ENCODE results near the gene EFHC1. TPM values are rescaled to one million over a fixed set of nuclear protein-coding genes. Genes with fewer than 3 reads are reported as not detected.

Gene EFHC1
- total RNA-seq, 1 experiment from 2014 or later, result 12.4 TPM

DNA sequence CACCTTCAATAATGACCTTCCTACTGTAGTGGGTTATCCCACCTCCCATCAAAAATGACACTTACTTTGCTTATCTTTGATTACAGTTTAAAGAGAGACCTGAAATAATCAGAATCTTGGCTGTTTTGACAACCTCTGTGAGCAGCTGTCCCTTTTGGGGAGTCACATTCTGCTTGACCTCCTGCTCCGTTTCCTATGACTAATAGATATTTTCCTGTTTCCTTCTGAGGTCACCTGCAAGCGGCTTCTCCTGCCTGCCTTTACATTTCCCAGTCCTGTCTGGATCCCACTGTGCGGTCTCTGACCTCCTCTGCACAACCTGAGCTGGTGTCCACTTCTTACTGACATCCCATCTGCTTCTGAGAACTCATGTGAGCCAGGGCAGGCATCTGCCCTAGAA, 102.5 kb downstream of the EFHC1 start:
- ChIA-PET POLR2A (no interaction called here), RAD21 (ENCODE audit: low non-redundant PET in 1 of 2, low total read pairs in 2 of 2, uncharacterized antibody in 2 of 2, unreplicated experiment in 2 of 2) (no interaction called here), CTCF (no interaction called here)
- peaks cover 5% of the 10 kb centered on the region; the same call in 1 of the 2 replicates for H3K79me2 ChIP-seq (ENCODE audit: insufficient read depth, low read length)
- no peaks in the 10 kb centered on the region for H4K20me1 ChIP-seq (ENCODE audit: insufficient read depth)
- peaks cover 32 to 40% of the 10 kb centered on the region in 2 experiments for H3K4me1 ChIP-seq (ENCODE audit: control insufficient read depth in 1 of 2, insufficient read depth in 2 of 2, low read length in 2 of 2)
- H3K9me3 ChIP-seq (ENCODE audit: control insufficient read depth in 1 of 2, insufficient read depth in 1 of 2, low read depth in 1 of 2, low read length in 2 of 2), result no peaks in the 10 kb centered on the region
- 0 out of 2 replicates have a peak overlapping the region, but pooled peaks have one; percentile 14 for H3K9ac ChIP-seq (ENCODE audit: low read length)
- no TSS peak for BruUV-seq (replicated peaks)
- DNase-seq (ENCODE audit: low read depth, low spot score) (no peak), ATAC-seq (peak; percentile 28; the same call in 1 of the 2 replicates)
- H3K4me2 ChIP-seq (ENCODE audit: low read length), result peak overlapping the region; percentile 52
- 0 out of 2 replicates have a peak, but pooled peaks cover 2% of the 10 kb centered on the region for H3K9me2 ChIP-seq (ENCODE audit: insufficient read depth)
- no peaks in the 10 kb centered on the region for H3K27me3 ChIP-seq (ENCODE audit: insufficient read depth, low read length)
- TF ChIP-seq SP1 (IDR thresholded peaks at IDR 0.05; ENCODE audit: low read depth) (no peak), CEBPB (IDR thresholded peaks at IDR 0.05; ENCODE audit: low read depth) (no peak), EGR1 (IDR thresholded peaks at IDR 0.05; ENCODE audit: low read depth) (no peak), TCF7L2 (IDR thresholded peaks at IDR 0.05; ENCODE audit: borderline replicate concordance, extremely low read depth, insufficient read depth, insufficient read length) (no peak), JUND (IDR thresholded peaks at IDR 0.05) (no peak), POLR2A (IDR thresholded peaks at IDR 0.05; ENCODE audit: borderline replicate concordance, extremely low read depth, insufficient read depth, insufficient read length) (no peak), CBX3 (IDR thresholded peaks at IDR 0.05; ENCODE audit: low read depth) (no peak), RAD21 (IDR thresholded peaks at IDR 0.05; ENCODE audit: low read depth) (no peak), YY1 (IDR thresholded peaks at IDR 0.05; ENCODE audit: extremely low read depth, insufficient replicate concordance, low read depth, low read length) (no peak), FOSL1 (IDR thresholded peaks at IDR 0.05; ENCODE audit: low read depth) (no peak)
- TF ChIP-seq, protein P1, sequence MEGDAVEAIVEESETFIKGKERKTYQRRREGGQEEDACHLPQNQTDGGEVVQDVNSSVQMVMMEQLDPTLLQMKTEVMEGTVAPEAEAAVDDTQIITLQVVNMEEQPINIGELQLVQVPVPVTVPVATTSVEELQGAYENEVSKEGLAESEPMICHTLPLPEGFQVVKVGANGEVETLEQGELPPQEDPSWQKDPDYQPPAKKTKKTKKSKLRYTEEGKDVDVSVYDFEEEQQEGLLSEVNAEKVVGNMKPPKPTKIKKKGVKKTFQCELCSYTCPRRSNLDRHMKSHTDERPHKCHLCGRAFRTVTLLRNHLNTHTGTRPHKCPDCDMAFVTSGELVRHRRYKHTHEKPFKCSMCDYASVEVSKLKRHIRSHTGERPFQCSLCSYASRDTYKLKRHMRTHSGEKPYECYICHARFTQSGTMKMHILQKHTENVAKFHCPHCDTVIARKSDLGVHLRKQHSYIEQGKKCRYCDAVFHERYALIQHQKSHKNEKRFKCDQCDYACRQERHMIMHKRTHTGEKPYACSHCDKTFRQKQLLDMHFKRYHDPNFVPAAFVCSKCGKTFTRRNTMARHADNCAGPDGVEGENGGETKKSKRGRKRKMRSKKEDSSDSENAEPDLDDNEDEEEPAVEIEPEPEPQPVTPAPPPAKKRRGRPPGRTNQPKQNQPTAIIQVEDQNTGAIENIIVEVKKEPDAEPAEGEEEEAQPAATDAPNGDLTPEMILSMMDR (IDR thresholded peaks at IDR 0.05 in 2 of 3, conservative IDR thresholded peaks at IDR 0.05 in 1 of 3; ENCODE audit: borderline replicate concordance in 1 of 3, insufficient read depth in 1 of 3, low read depth in 2 of 3, low read length in 2 of 3), result no peak
- TF ChIP-seq, protein P2, sequence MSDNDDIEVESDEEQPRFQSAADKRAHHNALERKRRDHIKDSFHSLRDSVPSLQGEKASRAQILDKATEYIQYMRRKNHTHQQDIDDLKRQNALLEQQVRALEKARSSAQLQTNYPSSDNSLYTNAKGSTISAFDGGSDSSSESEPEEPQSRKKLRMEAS (IDR thresholded peaks at IDR 0.05), result no peak
- TF ChIP-seq, protein P3, sequence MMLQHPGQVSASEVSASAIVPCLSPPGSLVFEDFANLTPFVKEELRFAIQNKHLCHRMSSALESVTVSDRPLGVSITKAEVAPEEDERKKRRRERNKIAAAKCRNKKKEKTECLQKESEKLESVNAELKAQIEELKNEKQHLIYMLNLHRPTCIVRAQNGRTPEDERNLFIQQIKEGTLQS (IDR thresholded peaks at IDR 0.05), result no peak
- TF ChIP-seq, protein P4, sequence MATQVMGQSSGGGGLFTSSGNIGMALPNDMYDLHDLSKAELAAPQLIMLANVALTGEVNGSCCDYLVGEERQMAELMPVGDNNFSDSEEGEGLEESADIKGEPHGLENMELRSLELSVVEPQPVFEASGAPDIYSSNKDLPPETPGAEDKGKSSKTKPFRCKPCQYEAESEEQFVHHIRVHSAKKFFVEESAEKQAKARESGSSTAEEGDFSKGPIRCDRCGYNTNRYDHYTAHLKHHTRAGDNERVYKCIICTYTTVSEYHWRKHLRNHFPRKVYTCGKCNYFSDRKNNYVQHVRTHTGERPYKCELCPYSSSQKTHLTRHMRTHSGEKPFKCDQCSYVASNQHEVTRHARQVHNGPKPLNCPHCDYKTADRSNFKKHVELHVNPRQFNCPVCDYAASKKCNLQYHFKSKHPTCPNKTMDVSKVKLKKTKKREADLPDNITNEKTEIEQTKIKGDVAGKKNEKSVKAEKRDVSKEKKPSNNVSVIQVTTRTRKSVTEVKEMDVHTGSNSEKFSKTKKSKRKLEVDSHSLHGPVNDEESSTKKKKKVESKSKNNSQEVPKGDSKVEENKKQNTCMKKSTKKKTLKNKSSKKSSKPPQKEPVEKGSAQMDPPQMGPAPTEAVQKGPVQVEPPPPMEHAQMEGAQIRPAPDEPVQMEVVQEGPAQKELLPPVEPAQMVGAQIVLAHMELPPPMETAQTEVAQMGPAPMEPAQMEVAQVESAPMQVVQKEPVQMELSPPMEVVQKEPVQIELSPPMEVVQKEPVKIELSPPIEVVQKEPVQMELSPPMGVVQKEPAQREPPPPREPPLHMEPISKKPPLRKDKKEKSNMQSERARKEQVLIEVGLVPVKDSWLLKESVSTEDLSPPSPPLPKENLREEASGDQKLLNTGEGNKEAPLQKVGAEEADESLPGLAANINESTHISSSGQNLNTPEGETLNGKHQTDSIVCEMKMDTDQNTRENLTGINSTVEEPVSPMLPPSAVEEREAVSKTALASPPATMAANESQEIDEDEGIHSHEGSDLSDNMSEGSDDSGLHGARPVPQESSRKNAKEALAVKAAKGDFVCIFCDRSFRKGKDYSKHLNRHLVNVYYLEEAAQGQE (IDR thresholded peaks at IDR 0.05; ENCODE audit: low read depth), result no peak
- H2AFZ ChIP-seq (ENCODE audit: low read depth, low read length, poor library complexity, severe bottlenecking), result no peak overlapping the region
- H3K27ac ChIP-seq (ENCODE audit: low read depth, low read length), result no peak overlapping the region
- intact Hi-C loops (cut with micrococcal nuclease), result no loop called here
- H3K4me3 ChIP-seq (replicated peaks in 1 of 2; ENCODE audit: low read depth in 1 of 2, low read length in 2 of 2), result no peak overlapping the region; a peak in 1 of 4 replicates
- H3K36me3 ChIP-seq (ENCODE audit: control insufficient read depth in 1 of 2, insufficient read depth in 2 of 2, low read length in 2 of 2), result no peaks in the 10 kb centered on the region

Data from HCT116 (cell line).